GM23248 (cell line): Measurements from ENCODE around the gene SPG7. TPM values are rescaled to one million over a fixed set of nuclear protein-coding genes. Genes with fewer than 3 reads are reported as not detected.

Experiments
- DNase-seq: peaks from one replicate; pipeline ENCODE4 v3.0.0-alpha.2; 2015
- H2AFZ ChIP-seq: fragments of 200-600 bp; sonication (generic); 2 replicates; pipeline ENCODE4 v1.6.1; 2016; ENCODE audit warnings: antibody characterized with exemption
- H3F3A ChIP-seq: fragments of 200-600 bp; sonication (generic); 2 replicates; pipeline ENCODE4 v1.6.1; 2016; ENCODE audit warnings: mild to moderate bottlenecking, antibody characterized with exemption, mixed run types; ENCODE audit not compliant: insufficient read depth
- H3K27ac ChIP-seq: fragments of 200-600 bp; sonication (generic); 2 replicates; pipeline ENCODE4 v1.5.1; 2016; ENCODE audit warnings: mild to moderate bottlenecking
- H3K27me3 ChIP-seq: fragments of 200-600 bp; sonication (generic); replicated peaks from 2 replicates; pipeline ENCODE4 v1.6.1; 2016; ENCODE audit warnings: mild to moderate bottlenecking; ENCODE audit not compliant: insufficient read depth
- H3K36me3 ChIP-seq: fragments of 200-600 bp; sonication (generic); 2 replicates; pipeline ENCODE4 v1.6.1; 2016; ENCODE audit warnings: low read depth, mild to moderate bottlenecking
- H3K4me1 ChIP-seq: fragments of 200-600 bp; sonication (generic); 2 replicates; pipeline ENCODE4 v1.6.1; 2016; ENCODE audit warnings: mild to moderate bottlenecking; ENCODE audit not compliant: insufficient read depth
- H3K4me2 ChIP-seq: fragments of 200-600 bp; sonication (generic); one replicate; pipeline ENCODE4 v1.6.1; 2016; ENCODE audit warnings: mild to moderate bottlenecking; ENCODE audit not compliant: unreplicated experiment
- H3K4me3 ChIP-seq: fragments of 200-600 bp; sonication (generic); 2 replicates; pipeline ENCODE4 v1.5.1; 2016; ENCODE audit warnings: mild to moderate bottlenecking
- H3K79me2 ChIP-seq: fragments of 200-600 bp; sonication (generic); 2 replicates; pipeline ENCODE4 v1.6.1; 2016; ENCODE audit warnings: mild to moderate bottlenecking; ENCODE audit not compliant: insufficient read depth
- H3K9ac ChIP-seq: fragments of 200-600 bp; sonication (generic); 2 replicates; pipeline ENCODE4 v1.6.1; 2016; ENCODE audit warnings: mild to moderate bottlenecking
- H3K9me2 ChIP-seq: fragments of 200-600 bp; sonication (generic); 2 replicates; pipeline ENCODE4 v1.6.1; 2016; ENCODE audit warnings: mixed run types, mild to moderate bottlenecking, moderate library complexity; ENCODE audit not compliant: insufficient read depth
- H3K9me3 ChIP-seq: fragments of 200-600 bp; sonication (generic); one replicate; pipeline ENCODE4 v1.6.1; 2017; ENCODE audit warnings: low read depth
- H4K20me1 ChIP-seq: fragments of 200-600 bp; sonication (generic); 2 replicates; pipeline ENCODE4 v1.6.0; 2016; ENCODE audit not compliant: insufficient read depth
- EZH2 ChIP-seq: fragments of 200-600 bp; sonication (generic); IDR thresholded peaks from 2 replicates; pipeline ENCODE4 v1.6.1; 2018; ENCODE audit warnings: antibody characterized with exemption, mild to moderate bottlenecking; ENCODE audit not compliant: insufficient read depth, poor library complexity, severe bottlenecking
- EZH2phosphoT487 ChIP-seq: fragments of 200-600 bp; sonication (generic); IDR thresholded peaks from 2 replicates; pipeline ENCODE4 v1.6.1; 2018; ENCODE audit warnings: antibody characterized with exemption, moderate library complexity, mild to moderate bottlenecking, low read depth; ENCODE audit not compliant: insufficient read depth
- WGBS, 2 experiments: methylation state at CpG; one replicate each; pipeline ENCODE4 v1.1.6; 2015 to 2017; ENCODE audit warnings: low lambda C conversion rate in 2 of 2, low coverage in 1 of 2; ENCODE audit errors: missing lambda C conversion rate in 2 of 2; 5-methylcytosine and 5-hydroxymethylcytosine counted together
- in situ Hi-C: fragments of 300-500 bp; cut with MboI; formaldehyde crosslinking; loops from 2 replicates; pipeline ENCODE4 v1.15.0; 2020
- polyA plus RNA-seq: library from polyadenylated mRNA; unstranded; fragments of >200 nt; fragmentation: Nextera tagmentation; extraction: Ambion mirVana; gene quantifications from 2 replicates; pipeline ENCODE4 v1.2.1, GENCODE V29; 2016
- total RNA-seq: library from RNA; depleted of rRNA; stranded (reverse); fragments of >200 nt; shearing (Covaris generic); gene quantifications from 2 replicates; pipeline ENCODE4 v1.2.3, GENCODE V29; 2014

The SPG7 gene
- total and polyA plus RNA-seq, 2 experiments from 2014 or later = 53.9 to 155 TPM

DNA sequence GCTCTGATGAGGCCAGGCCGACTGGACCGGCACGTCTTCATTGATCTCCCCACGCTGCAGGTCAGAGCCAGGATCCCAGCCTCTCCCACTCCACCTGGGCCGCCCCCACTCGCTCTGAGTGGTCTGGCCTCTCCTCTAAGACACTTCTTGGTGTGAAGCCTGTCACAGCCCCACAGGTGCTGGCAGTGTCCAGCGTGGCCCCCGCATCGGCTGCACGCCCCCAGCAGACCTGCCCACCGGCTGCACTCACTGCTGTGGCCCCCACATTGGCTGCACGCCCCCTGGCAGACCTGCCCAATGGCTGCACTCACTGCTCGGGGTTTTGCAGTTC lies 36.5 kb downstream of the SPG7 start:
- in situ Hi-C loops = no loop called here
- WGBS, 2 experiments = 93 to 95% methylated on average over 13 of the region's 13 CpGs
- H3K4me3 ChIP-seq = no peak overlapping the region

DNA sequence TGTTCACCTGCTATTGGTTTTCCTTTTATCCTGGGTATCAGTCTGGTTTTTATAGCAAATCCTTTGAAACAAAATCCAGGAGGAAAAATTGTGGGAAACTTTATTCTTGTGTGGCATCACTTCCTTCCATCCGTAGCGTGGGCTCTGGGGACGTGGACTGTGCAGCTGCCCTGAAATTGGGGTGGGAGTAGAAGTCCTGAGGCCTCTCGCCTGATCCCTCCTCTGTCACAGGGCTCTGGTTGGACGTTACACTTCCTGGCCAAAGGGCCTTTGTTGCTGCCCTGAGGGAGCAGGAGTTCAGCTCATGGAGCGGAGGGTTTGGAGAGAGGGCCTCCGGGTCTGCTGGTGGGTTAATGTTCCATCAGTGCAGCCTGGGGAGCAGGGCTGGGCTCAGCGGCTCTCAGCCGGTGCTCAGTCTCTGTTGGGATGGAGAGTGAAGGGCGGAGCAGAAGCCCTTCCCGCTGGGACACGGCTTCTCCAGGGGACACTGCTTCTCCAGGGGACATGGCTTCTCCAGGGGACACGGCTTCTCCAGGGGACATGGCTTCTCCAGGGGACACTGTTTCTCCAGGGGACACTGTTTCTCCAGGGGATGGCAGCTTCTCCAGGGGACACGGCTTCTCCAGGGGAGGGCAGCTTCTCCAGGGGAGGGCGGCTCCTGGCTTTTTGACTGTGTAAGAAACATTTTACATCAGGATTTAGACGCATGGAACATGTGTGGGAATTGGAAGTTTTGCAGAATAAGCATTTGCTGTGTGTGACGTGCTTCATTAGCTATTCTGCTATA lies 37.0 kb downstream of the SPG7 start:
- TF ChIP-seq EZH2 (no peak), EZH2phosphoT487 (no peak)
- Histone ChIP-seq H2AFZ (no peak overlapping the region), H3K9me3 (no peaks in the 10 kb centered on the region), H3K79me2 (no peaks in the 10 kb centered on the region), H4K20me1 (no peaks in the 10 kb centered on the region), H3K9me2 (no peaks in the 10 kb centered on the region), H3K27ac (no peak overlapping the region), H3K4me2 (no peak overlapping the region), H3K36me3 (0 out of 2 replicates have a peak, but pooled peaks cover under 1% of the 10 kb centered on the region), H3K9ac (no peak overlapping the region), H3K4me1 (no peaks in the 10 kb centered on the region), H3F3A (no peaks in the 10 kb centered on the region), H3K4me3 (no peak overlapping the region), H3K27me3 (no peaks in the 10 kb centered on the region)
- in situ Hi-C loops = no loop called here
- DNase-seq = no peak
- 96 to 97% methylated on average over 17 of the region's 17 CpGs for WGBS, 2 experiments

More for the DNA sequence above, 36.5 kb downstream of the SPG7 start:
- Histone ChIP-seq H3K9me2 (no peaks in the 10 kb centered on the region), H3F3A (no peaks in the 10 kb centered on the region), H3K27ac (no peak overlapping the region), H2AFZ (no peak overlapping the region), H3K27me3 (no peaks in the 10 kb centered on the region), H3K9me3 (no peaks in the 10 kb centered on the region), H3K36me3 (peaks cover 3% of the 10 kb centered on the region; the same call in 1 of the 2 replicates), H3K79me2 (no peaks in the 10 kb centered on the region), H3K9ac (no peak overlapping the region), H3K4me1 (no peaks in the 10 kb centered on the region), H4K20me1 (no peaks in the 10 kb centered on the region), H3K4me2 (no peak overlapping the region)
- no peak for TF ChIP-seq EZH2
- no peak for DNase-seq

- Histone ChIP-seq H3K4me2 (no peak overlapping the region), H2AFZ (no peak overlapping the region), H4K20me1 (no peaks in the 10 kb centered on the region), H3K9me2 (no peaks in the 10 kb centered on the region), H3K79me2 (no peaks in the 10 kb centered on the region), H3K27ac (no peak overlapping the region), H3K36me3 (no peaks in the 10 kb centered on the region; the same call in 1 of the 2 replicates), H3K4me1 (no peaks in the 10 kb centered on the region), H3K9ac (no peak overlapping the region), H3F3A (no peaks in the 10 kb centered on the region), H3K27me3 (no peaks in the 10 kb centered on the region), H3K9me3 (no peaks in the 10 kb centered on the region), H3K4me3 (no peak overlapping the region)
- in situ Hi-C loops = no loop called here
- WGBS, 2 experiments = 97 to 99% methylated on average over 26 of the region's 26 CpGs
- no peak for DNase-seq
- TF ChIP-seq EZH2 (no peak), EZH2phosphoT487 (no peak)
Measured at GRCh38 chr16:89545831-89546574, 37.8 kb downstream of the SPG7 start.

GRCh38 chr16:89546781-89547180 lies 38.6 kb downstream of the SPG7 start:
- no peaks in the 10 kb centered on the region for H3K9me2 ChIP-seq

More at GRCh38 chr16:89546781-89547180, 38.6 kb downstream of the SPG7 start:
- DNase-seq = no peak
- Histone ChIP-seq H3K27me3 (no peaks in the 10 kb centered on the region), H3K4me3 (no peak overlapping the region), H3K4me1 (no peaks in the 10 kb centered on the region), H3K36me3 (no peaks in the 10 kb centered on the region; the same call in 1 of the 2 replicates), H3K9ac (no peak overlapping the region), H3F3A (no peaks in the 10 kb centered on the region), H3K27ac (no peak overlapping the region), H3K79me2 (no peaks in the 10 kb centered on the region), H2AFZ (no peak overlapping the region), H3K9me3 (no peaks in the 10 kb centered on the region), H4K20me1 (no peaks in the 10 kb centered on the region), H3K4me2 (no peak overlapping the region)
- in situ Hi-C loops = no loop called here
- 94 to 96% methylated on average over 14 to 19 of the region's 19 CpGs for WGBS, 2 experiments
- no peak for TF ChIP-seq EZH2
- no peak for TF ChIP-seq EZH2phosphoT487
